Vagina (tissue), 2 donors: ENCODE results near the gene SET. TPM values are rescaled to one million over a fixed set of nuclear protein-coding genes. Genes with fewer than 3 reads are reported as not detected.

ENCODE experiments used
- DNase-seq, 2 donors: peaks; one replicate each; pipeline ENCODE4 v3.0.0-alpha.2; 2017; ENCODE audit errors: extremely low spot score in 2 of 2
- H3K27ac ChIP-seq: fragments of 200-600 bp; sonication (generic); one replicate; pipeline ENCODE4 v1.5.1; 2019
- H3K27me3 ChIP-seq: fragments of 200-600 bp; sonication (generic); one replicate; pipeline ENCODE4 v1.5.1; 2019
- H3K36me3 ChIP-seq, 2 donors: fragments of 200-600 bp; sonication (generic); one replicate each; pipeline ENCODE4 v1.5.1; 2017 to 2019
- H3K4me1 ChIP-seq: fragments of 200-600 bp; sonication (generic); one replicate; pipeline ENCODE4 v1.5.1; 2019
- H3K4me3 ChIP-seq, 2 donors: fragments of 200-600 bp; sonication (generic); 1 replicate in 1 of 2; 2 replicates in 1 of 2; pipeline ENCODE4 v1.5.1; 2016 to 2019
- H3K9me3 ChIP-seq: fragments of 200-600 bp; sonication (generic); one replicate; pipeline ENCODE4 v1.5.1; 2019
- POLR2A ChIP-seq, 2 donors: fragments of 450-650 bp; IDR thresholded peaks; one replicate each; pipeline ENCODE4 v1.6.1; 2017; ENCODE audit warnings: antibody characterized with exemption in 2 of 2, mild to moderate bottlenecking in 2 of 2, moderate library complexity in 2 of 2
- POLR2AphosphoS5 ChIP-seq, 2 donors: sonication (generic); formaldehyde crosslinking; IDR thresholded peaks; one replicate each; pipeline ENCODE4 v1.9.0; 2017; ENCODE audit warnings: antibody characterized with exemption in 2 of 2, mild to moderate bottlenecking in 2 of 2, low read depth in 1 of 2; ENCODE audit not compliant: insufficient read depth in 1 of 2
- intact Hi-C: fragments of 100-400 bp; cut with DNase I; formaldehyde crosslinking; loops from one replicate; pipeline ENCODE4 v1.15.1; 2023
- total RNA-seq: library from RNA; depleted of rRNA; stranded (reverse); fragments of >200 nt; gene quantifications from one replicate; pipeline ENCODE4 v1.2.3, GENCODE V29; 2016
- TF ChIP-seq, protein P1 (sequence below), 3 experiments: fragments of 450-650 bp in 2 of 3; fragments of 200-600 bp in 1 of 3; sonication (generic) in 1 of 3; IDR thresholded peaks; one replicate each; pipeline ENCODE4 v1.5.1; 2017 to 2019; ENCODE audit warnings: antibody characterized with exemption in 3 of 3, mild to moderate bottlenecking in 2 of 3, moderate library complexity in 2 of 3

SET gene
- total RNA-seq, 1 donor from 2014 or later = 137 TPM

DNA sequence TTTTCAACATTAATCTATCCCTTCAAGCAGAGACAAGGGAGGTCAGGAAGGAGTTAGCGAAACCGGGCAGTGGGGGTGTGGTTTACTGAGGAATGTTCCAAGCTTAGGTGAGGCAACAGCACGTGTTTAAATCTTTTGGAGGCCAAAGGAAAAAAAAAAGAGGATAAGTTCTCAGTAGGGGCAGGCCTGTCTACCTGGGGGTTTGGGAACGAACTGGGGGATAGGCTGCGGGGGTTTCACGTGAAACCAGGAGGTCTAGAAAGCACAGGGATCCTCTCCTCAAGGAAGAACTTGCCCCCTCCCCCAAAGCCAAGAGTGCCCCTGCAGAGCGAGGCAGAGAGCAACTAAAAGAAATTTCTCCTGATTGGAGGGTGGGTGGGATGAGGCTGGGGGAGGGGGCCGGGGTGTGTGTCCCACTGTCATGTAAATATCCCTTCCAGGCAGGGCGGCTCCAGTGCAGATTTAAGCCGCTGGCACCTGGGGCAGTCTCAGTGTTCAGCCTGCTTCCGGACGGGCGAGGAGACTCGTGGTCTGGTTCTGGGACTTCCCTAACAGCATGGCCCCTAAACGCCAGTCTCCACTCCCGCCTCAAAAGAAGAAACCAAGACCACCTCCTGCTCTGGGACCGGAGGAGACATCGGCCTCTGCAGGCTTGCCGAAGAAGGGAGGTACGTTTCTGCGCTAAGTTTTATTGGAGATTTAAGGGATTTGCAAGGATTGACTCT lies 5.5 kb upstream of the SET start:
- H3K36me3 ChIP-seq = no peaks in the 10 kb centered on the region
- intact Hi-C loops = loop anchor here (10.0 kb wide), 1 partner anchor 129 kb away; the partner anchor contains the start of gene SPTAN1
- peak overlapping the region; percentile 63 for H3K27ac ChIP-seq
- TF ChIP-seq POLR2A (IDR thresholded peaks at IDR 0.05) (no peak), POLR2AphosphoS5 (IDR thresholded peaks at IDR 0.05; ENCODE audit: insufficient read depth in 1 of 2, low read depth in 1 of 2) (peak in 1 of 2 donors; percentile 58)
- TF ChIP-seq, protein P1, sequence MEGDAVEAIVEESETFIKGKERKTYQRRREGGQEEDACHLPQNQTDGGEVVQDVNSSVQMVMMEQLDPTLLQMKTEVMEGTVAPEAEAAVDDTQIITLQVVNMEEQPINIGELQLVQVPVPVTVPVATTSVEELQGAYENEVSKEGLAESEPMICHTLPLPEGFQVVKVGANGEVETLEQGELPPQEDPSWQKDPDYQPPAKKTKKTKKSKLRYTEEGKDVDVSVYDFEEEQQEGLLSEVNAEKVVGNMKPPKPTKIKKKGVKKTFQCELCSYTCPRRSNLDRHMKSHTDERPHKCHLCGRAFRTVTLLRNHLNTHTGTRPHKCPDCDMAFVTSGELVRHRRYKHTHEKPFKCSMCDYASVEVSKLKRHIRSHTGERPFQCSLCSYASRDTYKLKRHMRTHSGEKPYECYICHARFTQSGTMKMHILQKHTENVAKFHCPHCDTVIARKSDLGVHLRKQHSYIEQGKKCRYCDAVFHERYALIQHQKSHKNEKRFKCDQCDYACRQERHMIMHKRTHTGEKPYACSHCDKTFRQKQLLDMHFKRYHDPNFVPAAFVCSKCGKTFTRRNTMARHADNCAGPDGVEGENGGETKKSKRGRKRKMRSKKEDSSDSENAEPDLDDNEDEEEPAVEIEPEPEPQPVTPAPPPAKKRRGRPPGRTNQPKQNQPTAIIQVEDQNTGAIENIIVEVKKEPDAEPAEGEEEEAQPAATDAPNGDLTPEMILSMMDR (IDR thresholded peaks at IDR 0.05) = no peak
- no peaks in the 10 kb centered on the region for H3K27me3 ChIP-seq
- H3K4me1 ChIP-seq = peaks cover 38% of the 10 kb centered on the region
- H3K9me3 ChIP-seq = no peaks in the 10 kb centered on the region
- peak overlapping the region; percentile 46 to 58 for H3K4me3 ChIP-seq
- DNase-seq = no peak

DNA sequence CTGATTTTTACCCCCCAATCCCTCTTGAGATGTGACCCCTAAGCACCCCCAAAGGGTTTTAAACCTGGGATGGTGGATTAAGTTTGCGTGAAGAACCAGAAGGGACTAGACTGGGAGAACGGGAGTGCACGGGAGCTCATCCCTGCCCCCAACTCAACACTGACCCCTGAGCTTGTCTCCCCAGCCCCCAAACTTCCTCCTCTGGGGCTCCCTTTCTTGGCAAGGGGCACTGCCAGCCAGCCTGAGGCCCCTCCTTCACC lies 5.0 kb upstream of the SET start:
- Histone ChIP-seq H3K27me3 (no peaks in the 10 kb centered on the region), H3K36me3 (no peaks in the 10 kb centered on the region), H3K4me3 (peak overlapping the region; percentile 46 to 58), H3K9me3 (no peaks in the 10 kb centered on the region), H3K27ac (peak overlapping the region; percentile 63), H3K4me1 (peaks cover 39% of the 10 kb centered on the region)
- intact Hi-C loops = loop anchor here (10.0 kb wide), 1 partner anchor 129 kb away; the partner anchor contains the start of gene SPTAN1
- DNase-seq = no peak
- TF ChIP-seq POLR2AphosphoS5 (IDR thresholded peaks at IDR 0.05; ENCODE audit: insufficient read depth in 1 of 2, low read depth in 1 of 2) (no peak), POLR2A (IDR thresholded peaks at IDR 0.05) (no peak)
- TF ChIP-seq, protein P1 (IDR thresholded peaks at IDR 0.05) = no peak

DNA sequence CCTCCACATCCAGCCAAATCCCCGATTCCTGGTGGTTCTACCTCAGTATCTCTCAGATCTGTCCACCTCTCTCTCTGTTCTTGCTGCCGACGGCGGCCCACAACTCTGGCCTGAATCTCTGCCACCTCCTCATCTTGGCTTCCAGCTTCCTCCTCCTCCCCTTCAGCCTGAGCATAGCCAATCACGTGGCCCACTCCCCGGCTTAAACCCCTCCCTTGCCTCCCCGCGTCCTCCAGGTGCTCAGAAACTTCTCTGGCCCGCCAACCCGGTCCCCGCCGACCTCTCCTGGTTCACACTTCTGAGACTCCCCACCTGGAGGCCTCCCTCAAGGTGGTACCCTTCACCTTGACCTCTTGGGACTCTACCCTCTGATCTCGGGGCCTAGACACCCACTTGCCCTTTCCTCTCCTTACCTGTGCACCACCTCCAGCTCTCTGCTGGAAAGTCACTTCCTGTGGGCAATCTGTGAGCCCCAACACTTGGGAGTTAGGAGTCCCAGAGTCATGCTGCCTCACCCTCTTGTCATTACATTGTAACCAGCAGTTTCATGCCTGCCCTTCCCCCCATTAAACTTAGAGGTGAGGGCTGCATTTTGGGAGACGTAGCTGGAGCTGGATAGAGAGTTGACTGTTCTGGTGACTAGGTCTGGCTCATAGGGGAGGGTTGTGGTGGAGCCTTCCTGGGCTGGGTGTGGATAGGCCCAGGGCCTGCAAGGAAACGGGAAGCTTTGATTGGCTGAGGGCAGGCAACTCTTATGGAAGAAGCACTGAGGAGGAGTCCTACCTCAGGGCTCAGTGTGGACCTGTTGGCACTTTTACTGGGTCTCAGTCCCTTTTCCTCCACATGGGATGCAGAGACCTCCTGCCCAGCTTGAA lies 4.5 kb upstream of the SET start:
- Histone ChIP-seq H3K4me3 (peak overlapping the region; percentile 46 to 58), H3K36me3 (no peaks in the 10 kb centered on the region), H3K27ac (peak overlapping the region; percentile 63), H3K9me3 (no peaks in the 10 kb centered on the region), H3K27me3 (no peaks in the 10 kb centered on the region), H3K4me1 (peaks cover 39% of the 10 kb centered on the region)
- DNase-seq = no peak
- TF ChIP-seq POLR2AphosphoS5 (IDR thresholded peaks at IDR 0.05; ENCODE audit: insufficient read depth in 1 of 2, low read depth in 1 of 2) (peak; percentile 3 to 77), POLR2A (IDR thresholded peaks at IDR 0.05) (peak in 1 of 2 donors; percentile 66)
- TF ChIP-seq, protein P1 (IDR thresholded peaks at IDR 0.05) = no peak
- intact Hi-C loops = loop anchor here (10.0 kb wide), 1 partner anchor 130 kb away; the partner anchor contains the start of gene SPTAN1

DNA sequence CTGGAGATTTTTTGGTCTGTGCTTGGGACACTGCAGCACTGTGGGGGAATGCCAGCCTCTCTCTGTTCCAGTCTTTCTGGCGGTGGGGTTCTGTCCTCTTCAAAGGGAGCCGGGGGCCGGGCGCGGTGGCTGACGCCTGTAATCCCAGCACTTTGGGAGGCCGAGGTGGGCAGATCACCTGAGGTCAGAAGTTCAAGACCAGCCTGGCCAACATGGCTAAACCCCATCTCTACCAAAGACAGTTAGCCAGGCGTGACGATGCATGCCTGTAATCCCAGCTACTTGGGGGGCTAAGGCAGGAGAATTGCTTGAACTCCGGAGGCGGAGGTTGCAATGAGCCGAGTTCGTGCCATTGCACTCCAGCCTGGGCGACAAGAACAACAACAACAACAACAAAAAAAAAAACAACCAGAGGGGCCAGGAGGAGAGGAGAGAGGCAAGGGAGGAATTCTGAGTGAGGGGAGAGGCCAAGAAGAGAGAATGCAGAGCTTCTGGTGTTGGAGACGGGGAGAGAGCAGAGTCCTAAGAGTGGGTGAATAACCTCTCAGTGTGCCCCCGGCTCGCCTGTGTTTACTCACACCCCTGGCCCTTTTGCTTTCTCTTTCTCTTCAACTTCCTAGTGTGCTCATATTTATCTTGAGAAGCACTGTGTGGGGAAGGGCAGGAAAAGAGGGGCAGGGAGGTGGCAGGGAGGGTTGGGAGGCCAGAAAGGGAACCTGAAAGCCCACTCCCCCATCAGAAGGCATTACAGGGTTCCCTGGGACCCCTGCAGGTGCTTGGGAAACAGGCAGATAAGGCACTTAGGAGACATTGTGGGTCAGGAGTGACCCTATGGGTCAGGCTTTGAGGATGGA lies 3.2 kb upstream of the SET start:
- H3K4me1 ChIP-seq = peaks cover 46% of the 10 kb centered on the region
- intact Hi-C loops = loop anchor here (10.0 kb wide), 1 partner anchor 131 kb away; the partner anchor contains the start of gene SPTAN1
- no peak for DNase-seq

More for the DNA sequence above, 3.2 kb upstream of the SET start:
- H3K27ac ChIP-seq = no peak overlapping the region
- H3K9me3 ChIP-seq = no peaks in the 10 kb centered on the region
- no peak overlapping the region for H3K4me3 ChIP-seq
- H3K27me3 ChIP-seq = no peaks in the 10 kb centered on the region
- H3K36me3 ChIP-seq = no peaks in the 10 kb centered on the region
- no peak for TF ChIP-seq POLR2AphosphoS5 (IDR thresholded peaks at IDR 0.05; ENCODE audit: insufficient read depth in 1 of 2, low read depth in 1 of 2)
- TF ChIP-seq, protein P1 (IDR thresholded peaks at IDR 0.05) = no peak
- TF ChIP-seq POLR2A (IDR thresholded peaks at IDR 0.05) = no peak
